Activated T-helper 1 cell treated with anti-CD3 and anti-CD28 coated beads, Interleukin-12 subunit alpha, Interleukin-12 subunit beta, Interleukin-2, Interleukin-4 antibody, amounts not matched to agents 30 ng/mL and 10 ng/mL and 1 ng/mL, durations not matched to agents 14 hours and 24 hours and 36 hours (primary cell): Measurements from ENCODE around the gene R3HDM4. TPM values are rescaled to one million over a fixed set of nuclear protein-coding genes. Genes with fewer than 3 reads are reported as not detected.
"Not testable (repeated sequence)": the region's sequence is repeated elsewhere in the genome, so short reads cannot be mapped to it uniquely, and the experiment has no call there.

Experiments used
- DNase-seq: peaks from one replicate; pipeline ENCODE4 v3.0.0; 2021; ENCODE audit warnings: low spot score
- H3K27ac Mint-ChIP-seq: one replicate; pipeline ENCODE4 v1.8.0; 2021; ENCODE audit warnings: mild to moderate bottlenecking, mixed read lengths
- H3K27me3 Mint-ChIP-seq: one replicate; pipeline ENCODE4 v1.8.0; 2022; ENCODE audit warnings: mild to moderate bottlenecking, moderate library complexity, mixed read lengths; ENCODE audit not compliant: insufficient read depth
- H3K36me3 Mint-ChIP-seq: one replicate; pipeline ENCODE4 v1.8.0; 2021; ENCODE audit warnings: low read depth, mixed read lengths
- H3K4me1 Mint-ChIP-seq: one replicate; pipeline ENCODE4 v1.8.0; 2021; ENCODE audit warnings: low read depth, mixed read lengths
- H3K4me3 Mint-ChIP-seq: one replicate; pipeline ENCODE4 v1.8.0; 2021; ENCODE audit warnings: mild to moderate bottlenecking, moderate library complexity, mixed read lengths
- H3K9me3 Mint-ChIP-seq: one replicate; pipeline ENCODE4 v1.8.0; 2021; ENCODE audit warnings: mixed read lengths
- intact Hi-C: fragments of 100-400 bp; cut with micrococcal nuclease; formaldehyde crosslinking; loops from one replicate; pipeline ENCODE4 v1.15.1; 2024
- total RNA-seq: library from RNA; stranded (reverse); gene quantifications from 2 replicates; pipeline ENCODE4 v1.2.3, GENCODE V29; 2022

Gene R3HDM4
- total RNA-seq, 1 donor from 2014 or later, result 94.3 TPM

- Mint-ChIP-seq H3K27me3 (peaks cover 13% of the 10 kb centered on the region), H3K4me1 (peaks cover 7% of the 10 kb centered on the region), H3K27ac (no peak overlapping the region), H3K4me3 (no peak overlapping the region), H3K9me3 (no peaks in the 10 kb centered on the region), H3K36me3 (no peaks in the 10 kb centered on the region)
- intact Hi-C loops, result loop anchor here (5.0 kb wide), 4 partner anchors 64 to 381 kb away; partner anchors contain the start of genes ATP5F1D, PTBP1 and RNF126
- DNase-seq, result no peak
These were observed 51.8 kb downstream of the R3HDM4 start for GRCh38 chr19:861141-861755.

- peaks cover 13% of the 10 kb centered on the region for H3K27me3 Mint-ChIP-seq
- no peak for DNase-seq
- H3K27ac Mint-ChIP-seq, result no peak within 1 kb of the TSS
- H3K9me3 Mint-ChIP-seq, result no peaks in the 10 kb centered on the region
- no peak within 1 kb of the TSS for H3K4me3 Mint-ChIP-seq
- intact Hi-C loops, result no loop called here
- H3K36me3 Mint-ChIP-seq, result no peaks in the 10 kb centered on the region
- H3K4me1 Mint-ChIP-seq, result peaks cover 7% of the 10 kb centered on the region
These were observed 53.9 kb downstream of the R3HDM4 start, which contains the start of gene CFD for GRCh38 chr19:858868-859843. TSS of gene CFD (plus strand) at chr19:859664. CDS start at chr19:859690, 26 bp downstream.

- Mint-ChIP-seq H3K4me3 (no peak overlapping the region), H3K4me1 (peaks cover 1% of the 10 kb centered on the region), H3K36me3 (no peaks in the 10 kb centered on the region)
These were observed 54.7 kb downstream of the R3HDM4 start for GRCh38 chr19:858284-858683.

GRCh38 chr19:855566-856120, 57.4 kb downstream of the R3HDM4 start:
- intact Hi-C loops, result no loop called here
- no peaks in the 10 kb centered on the region for H3K9me3 Mint-ChIP-seq
- H3K36me3 Mint-ChIP-seq, result no peaks in the 10 kb centered on the region
- no peaks in the 10 kb centered on the region for H3K4me1 Mint-ChIP-seq
- no peak overlapping the region for H3K4me3 Mint-ChIP-seq
- no peak for DNase-seq
- peaks cover 10% of the 10 kb centered on the region for H3K27me3 Mint-ChIP-seq
- no peak overlapping the region for H3K27ac Mint-ChIP-seq

More at GRCh38 chr19:858284-858683, 54.7 kb downstream of the R3HDM4 start:
- intact Hi-C loops, result no loop called here
- Mint-ChIP-seq H3K27ac (no peak overlapping the region), H3K27me3 (peaks cover 13% of the 10 kb centered on the region), H3K9me3 (no peaks in the 10 kb centered on the region)
- no peak for DNase-seq

- H3K27me3 Mint-ChIP-seq, result peaks cover 10% of the 10 kb centered on the region
- H3K36me3 Mint-ChIP-seq, result no peaks in the 10 kb centered on the region
- H3K4me1 Mint-ChIP-seq, result no peaks in the 10 kb centered on the region
- intact Hi-C loops, result no loop called here
- DNase-seq, result no peak
- no peaks in the 10 kb centered on the region for H3K9me3 Mint-ChIP-seq
- no peak overlapping the region for H3K27ac Mint-ChIP-seq
- no peak overlapping the region for H3K4me3 Mint-ChIP-seq
These were observed 57.9 kb downstream of the R3HDM4 start for GRCh38 chr19:855142-855541.

- peaks cover 5% of the 10 kb centered on the region for H3K27me3 Mint-ChIP-seq
- H3K9me3 Mint-ChIP-seq, result no peaks in the 10 kb centered on the region
- H3K27ac Mint-ChIP-seq, result no peak overlapping the region
- no peak for DNase-seq
- no peak overlapping the region for H3K4me3 Mint-ChIP-seq
- no peaks in the 10 kb centered on the region for H3K36me3 Mint-ChIP-seq
- intact Hi-C loops, result no loop called here
- no peaks in the 10 kb centered on the region for H3K4me1 Mint-ChIP-seq
These were observed 58.5 kb downstream of the R3HDM4 start for GRCh38 chr19:854549-854948.

- H3K9me3 Mint-ChIP-seq, DNase-seq, H3K36me3 Mint-ChIP-seq, H3K4me3 Mint-ChIP-seq, H3K4me1 Mint-ChIP-seq, H3K27ac Mint-ChIP-seq, H3K27me3 Mint-ChIP-seq, intact Hi-C loops: not testable (repeated sequence)
These were observed 59.3 kb downstream of the R3HDM4 start for GRCh38 chr19:853614-854220.

GRCh38 chr19:853014-853585, 59.9 kb downstream of the R3HDM4 start:
- intact Hi-C loops, result no loop called here
- peaks cover 3% of the 10 kb centered on the region for H3K27me3 Mint-ChIP-seq
- H3K4me1 Mint-ChIP-seq, result no peaks in the 10 kb centered on the region
- H3K36me3 Mint-ChIP-seq, result no peaks in the 10 kb centered on the region
- H3K9me3 Mint-ChIP-seq, result no peaks in the 10 kb centered on the region
- DNase-seq, result no peak
- H3K27ac Mint-ChIP-seq, result no peak overlapping the region
- no peak overlapping the region for H3K4me3 Mint-ChIP-seq

- H3K4me3 Mint-ChIP-seq, result no peak within 1 kb of the TSS
- H3K4me1 Mint-ChIP-seq, result no peaks in the 10 kb centered on the region
- H3K27ac Mint-ChIP-seq, result no peak within 1 kb of the TSS
- intact Hi-C loops, result no loop called here
- peaks cover 3% of the 10 kb centered on the region for H3K27me3 Mint-ChIP-seq
- no peaks in the 10 kb centered on the region for H3K9me3 Mint-ChIP-seq
- DNase-seq, result no peak
- H3K36me3 Mint-ChIP-seq, result no peaks in the 10 kb centered on the region
These were observed 60.6 kb downstream of the R3HDM4 start, which contains the start of gene ELANE for GRCh38 chr19:852136-853013. TSS of gene ELANE (plus strand) at chr19:852303. CDS start at chr19:852329, 26 bp downstream.

GRCh38 chr19:850979-851335, 62.1 kb downstream of the R3HDM4 start:
- Mint-ChIP-seq H3K4me3 (no peak overlapping the region), H3K27me3 (peaks cover 3% of the 10 kb centered on the region), H3K36me3 (no peaks in the 10 kb centered on the region), H3K9me3 (no peaks in the 10 kb centered on the region), H3K27ac (no peak overlapping the region), H3K4me1 (no peaks in the 10 kb centered on the region)
- no peak for DNase-seq
- intact Hi-C loops, result no loop called here

GRCh38 chr19:850221-850978, 62.6 kb downstream of the R3HDM4 start:
- H3K4me1 Mint-ChIP-seq, result no peaks in the 10 kb centered on the region
- no peaks in the 10 kb centered on the region for H3K9me3 Mint-ChIP-seq
- intact Hi-C loops, result no loop called here
- no peak for DNase-seq
- no peak overlapping the region for H3K27ac Mint-ChIP-seq
- peaks cover 3% of the 10 kb centered on the region for H3K27me3 Mint-ChIP-seq
- no peak overlapping the region for H3K4me3 Mint-ChIP-seq
- H3K36me3 Mint-ChIP-seq, result no peaks in the 10 kb centered on the region
